Stimulated activated CD8-positive, alpha-beta memory T cell treated with anti-CD3 and anti-CD28 coated beads, Interleukin-12 subunit alpha, Interleukin-12 subunit beta, amount 100 ng/mL, for 1 hour (primary cell): ENCODE results near the gene PRDM13.
"Not testable (repeated sequence)": the region's sequence is repeated elsewhere in the genome, so short reads cannot be mapped to it uniquely, and the experiment has no call there.

Experiments used
- DNase-seq: peaks from one replicate; pipeline ENCODE4 v3.0.0-alpha.2; 2020; ENCODE audit warnings: low read depth

The PRDM13 gene

DNA sequence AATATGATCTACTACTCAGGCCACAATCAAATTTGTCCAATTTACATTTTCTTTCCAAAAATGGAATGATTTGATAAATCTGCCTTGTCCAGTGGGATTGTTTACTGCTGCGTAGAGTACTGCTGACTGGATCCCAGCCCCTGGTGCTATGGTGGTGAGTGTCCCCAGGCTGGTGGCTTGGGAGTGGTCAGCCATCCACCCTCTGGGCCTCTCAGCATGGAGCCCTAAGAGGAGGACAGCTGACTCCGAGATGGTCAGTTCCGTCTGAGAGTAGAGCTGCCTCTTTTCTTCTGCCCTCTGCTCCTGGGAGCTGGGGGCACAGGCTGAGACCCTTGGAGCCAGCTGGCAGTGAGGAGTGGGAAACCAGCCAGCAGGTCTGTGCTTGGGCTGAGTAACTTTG lies 22.7 kb downstream of the PRDM13 start:
- DNase-seq: no peak

DNA sequence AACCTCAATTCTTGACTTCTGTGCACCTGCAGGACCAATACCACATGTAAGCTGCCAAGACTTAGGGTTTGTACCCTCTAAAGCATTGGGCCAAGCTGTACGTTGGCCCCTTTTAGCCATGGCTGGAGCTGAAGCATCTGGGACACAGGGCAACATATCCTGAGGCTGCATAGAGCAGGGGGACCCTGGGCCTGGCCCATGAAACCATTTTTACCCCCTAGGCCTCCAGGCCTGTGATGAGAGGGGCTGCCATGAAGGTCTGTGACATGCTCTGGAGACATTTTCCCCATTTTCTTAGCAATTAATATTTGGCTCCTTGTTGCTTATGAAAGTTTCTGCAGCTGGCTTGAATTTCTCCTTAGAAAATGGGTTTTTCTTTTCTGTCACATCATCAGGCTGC lies 31.0 kb downstream of the PRDM13 start:
- DNase-seq: no peak

DNA sequence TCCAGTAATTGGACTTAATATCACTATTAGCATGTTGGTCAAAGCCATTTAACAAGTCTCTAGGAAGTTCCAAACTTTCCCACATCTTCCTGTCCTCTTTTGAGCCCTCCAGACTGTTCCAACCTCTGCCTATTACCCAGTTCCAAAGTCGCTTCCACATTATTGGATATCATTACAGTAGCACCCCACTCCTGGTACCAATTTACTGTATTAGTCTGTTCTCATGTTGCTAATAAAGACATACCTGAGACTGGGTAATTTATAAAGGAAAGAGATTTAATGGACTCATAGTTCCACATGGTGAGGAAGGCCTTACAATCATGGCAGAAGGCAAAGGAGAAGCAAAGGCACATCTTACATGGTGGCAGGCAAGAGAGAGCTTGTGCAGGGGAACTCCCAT lies 31.7 kb downstream of the PRDM13 start:
- DNase-seq: not testable (repeated sequence)

DNA sequence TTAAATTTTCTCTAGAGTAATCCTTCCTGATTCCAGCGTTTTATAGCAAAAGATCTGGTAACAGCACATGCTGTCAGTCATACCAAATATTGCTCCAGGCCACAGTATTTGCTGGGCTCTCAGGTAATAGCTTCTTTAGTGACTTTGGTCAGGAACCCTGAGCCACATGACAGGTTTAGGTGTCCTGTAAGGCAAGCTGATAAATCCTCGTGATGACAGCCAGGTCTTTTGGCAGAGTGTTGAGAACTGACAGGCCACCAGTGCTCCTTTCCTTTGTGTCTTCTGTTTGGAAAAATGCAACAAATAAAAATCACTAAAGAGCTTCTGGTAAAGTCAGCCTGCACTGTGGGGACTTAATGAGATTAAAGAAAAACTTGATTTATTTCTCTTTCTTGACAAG lies 34.6 kb downstream of the PRDM13 start:
- no peak for DNase-seq

DNA sequence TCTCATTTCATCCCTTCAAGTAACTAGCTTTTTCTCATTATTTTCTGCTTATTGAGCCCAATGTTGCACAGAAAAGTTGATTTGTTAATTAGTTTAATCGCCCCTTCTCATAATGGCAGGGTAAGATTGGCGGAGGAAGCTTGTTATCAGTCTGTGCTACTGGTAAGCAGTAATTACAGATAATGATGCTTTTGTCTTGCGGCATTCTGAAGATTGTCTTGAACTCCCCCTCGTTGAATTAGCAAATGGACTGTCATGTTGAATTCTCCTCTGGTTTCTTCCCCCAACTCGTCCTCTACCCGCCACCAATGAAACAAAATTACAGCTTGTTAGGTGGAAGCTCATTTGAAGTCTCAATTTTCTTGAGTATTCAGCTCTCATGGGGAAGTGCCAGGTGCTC lies 39.4 kb downstream of the PRDM13 start:
- no peak for DNase-seq

DNA sequence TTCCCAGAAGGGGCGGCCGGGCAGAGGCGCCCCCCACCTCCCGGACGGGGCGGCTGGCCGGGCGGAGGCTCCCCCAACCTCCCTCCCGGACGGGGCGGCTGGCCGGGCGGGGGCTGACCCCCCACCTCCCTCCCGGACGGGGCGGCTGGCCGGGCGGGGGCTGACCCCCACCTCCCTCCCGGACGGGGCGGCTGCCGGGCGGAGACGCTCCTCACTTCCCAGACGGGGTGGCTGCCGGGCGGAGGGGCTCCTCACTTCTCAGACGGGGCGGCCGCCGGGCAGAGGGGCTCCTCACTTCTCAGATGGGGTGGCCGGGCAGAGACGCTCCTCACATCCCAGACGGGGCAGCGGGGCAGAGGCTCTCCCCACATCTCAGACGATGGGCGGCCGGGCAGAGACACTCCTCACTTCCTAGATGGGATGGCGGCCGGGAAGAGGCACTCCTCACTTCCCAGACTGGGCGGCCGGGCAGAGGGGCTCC lies 43.5 kb downstream of the PRDM13 start:
- DNase-seq: not testable (repeated sequence)

DNA sequence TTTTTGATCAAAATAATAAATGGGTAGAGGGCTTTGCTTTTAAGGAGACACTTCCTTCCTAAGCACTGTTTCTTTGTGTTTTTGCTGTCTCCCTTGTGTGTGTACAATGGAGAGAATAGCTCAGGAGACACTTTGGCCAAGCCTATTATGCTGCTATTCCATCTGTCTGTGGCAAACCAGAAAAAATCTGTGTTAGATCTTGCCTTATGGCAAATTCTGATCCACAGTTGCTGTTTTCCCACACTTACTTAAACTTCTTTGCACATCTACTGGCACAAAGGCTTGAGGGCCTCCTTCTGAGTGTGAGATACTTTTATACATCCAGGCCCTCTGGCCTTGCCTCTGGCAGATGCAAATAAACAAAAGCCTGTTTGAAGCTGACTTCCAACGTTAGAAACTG lies 53.6 kb downstream of the PRDM13 start:
- DNase-seq: no peak

DNA sequence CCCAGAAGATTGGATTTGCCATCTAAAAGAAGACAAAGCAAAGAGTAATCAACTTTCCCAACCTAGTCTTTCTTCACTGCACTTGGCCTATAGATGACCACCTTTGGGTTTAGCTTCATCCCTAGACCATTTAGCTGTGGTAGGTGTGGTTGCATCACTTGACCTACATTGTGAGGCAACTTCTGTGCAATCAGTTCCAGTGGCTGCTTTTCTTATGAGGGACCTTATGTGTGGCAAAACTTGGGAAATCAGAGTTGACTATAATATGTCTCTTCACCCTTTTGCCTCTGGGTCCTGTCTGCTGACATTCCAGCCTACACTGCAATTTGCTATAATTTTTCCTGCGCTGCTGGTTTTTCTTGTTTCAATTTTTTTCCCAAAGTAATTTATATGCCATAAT lies 55.2 kb downstream of the PRDM13 start:
- DNase-seq: no peak

DNA sequence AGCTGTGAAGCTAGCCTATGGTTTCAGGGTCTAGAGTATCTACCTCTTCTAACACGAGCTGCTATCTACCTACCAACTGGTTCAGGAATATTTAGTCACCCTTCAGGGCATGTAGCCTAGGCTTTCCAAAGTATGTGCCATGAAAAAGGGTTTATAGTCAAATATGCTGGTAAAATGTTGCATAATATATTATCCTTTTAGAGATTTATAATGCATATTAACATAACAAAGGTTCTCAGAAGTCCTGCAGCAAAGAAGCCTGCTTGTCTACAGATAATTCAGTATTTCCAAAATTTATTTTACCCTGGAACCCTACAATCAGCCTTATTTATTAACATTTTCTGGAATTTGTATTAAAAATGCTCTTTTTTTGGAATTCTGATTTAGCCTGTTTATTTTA lies 56.0 kb downstream of the PRDM13 start:
- DNase-seq: no peak
